ENCODE results near the gene CYB5D1.

Gene CYB5D1

GRCh38 chr17:7854851-7855659 lies 2.7 kb upstream of the CYB5D1 start, which contains the start of gene TMEM88:
TSS of gene TMEM88 (plus strand) at chr17:7855066. CDS start at chr17:7855075, 9 bp downstream.
- Histone ChIP-seq H3K36me3 (ENCODE audit: low read length) (no peaks in the 10 kb centered on the region), H3K9me2 (replicated peaks; ENCODE audit: insufficient read depth, low read length) (no peaks in the 10 kb centered on the region), H3K9me3 (ENCODE audit: insufficient read depth, low read length) (no peaks in the 10 kb centered on the region), H3K27me3 (ENCODE audit: low read length) (no peaks in the 10 kb centered on the region), H3K4me2 (ENCODE audit: low read depth, low read length, poor library complexity, severe bottlenecking) (peak within 1 kb of the TSS; percentile 87), H3F3A (ENCODE audit: insufficient read depth) (peaks cover 7% of the 10 kb centered on the region), H3K4me3 (ENCODE audit: insufficient read depth, low read length, poor library complexity, severe bottlenecking) (peak within 1 kb of the TSS; percentile 71), H3K79me2 (ENCODE audit: insufficient read depth, low read length) (peaks cover 27% of the 10 kb centered on the region), H3K27ac (ENCODE audit: low read depth, low read length) (no peak within 1 kb of the TSS; the same call in 1 of the 2 replicates), H3K9ac (ENCODE audit: low read length) (peak within 1 kb of the TSS; percentile 86), H2AFZ (ENCODE audit: low read depth, low read length, severe bottlenecking) (no peak within 1 kb of the TSS), H4K20me1 (ENCODE audit: low read depth, low read length) (no peaks in the 10 kb centered on the region)
- TF ChIP-seq EZH2phosphoT487 (conservative IDR thresholded peaks at IDR 0.05; ENCODE audit: low read length) (no peak), CTCF (IDR thresholded peaks at IDR 0.05; ENCODE audit: insufficient read depth, low read length, poor library complexity, severe bottlenecking) (no peak)

GRCh38 chr17:7855660-7856010 lies 2.2 kb upstream of the CYB5D1 start:
- H3K4me2 ChIP-seq (ENCODE audit: low read depth, low read length, poor library complexity, severe bottlenecking): peak overlapping the region; percentile 87
- no peaks in the 10 kb centered on the region for H3K36me3 ChIP-seq (ENCODE audit: low read length)
- peak overlapping the region; percentile 86 for H3K9ac ChIP-seq (ENCODE audit: low read length)
- no peak overlapping the region for H2AFZ ChIP-seq (ENCODE audit: low read depth, low read length, severe bottlenecking)
- no peak for TF ChIP-seq EZH2phosphoT487 (conservative IDR thresholded peaks at IDR 0.05; ENCODE audit: low read length)
- TF ChIP-seq CTCF (IDR thresholded peaks at IDR 0.05; ENCODE audit: insufficient read depth, low read length, poor library complexity, severe bottlenecking): no peak
- no peak overlapping the region; the same call in 1 of the 2 replicates for H3K27ac ChIP-seq (ENCODE audit: low read depth, low read length)
- no peaks in the 10 kb centered on the region for H3K9me3 ChIP-seq (ENCODE audit: insufficient read depth, low read length)
- H4K20me1 ChIP-seq (ENCODE audit: low read depth, low read length): no peaks in the 10 kb centered on the region
- H3K4me3 ChIP-seq (ENCODE audit: insufficient read depth, low read length, poor library complexity, severe bottlenecking): peak overlapping the region; percentile 71
- H3K27me3 ChIP-seq (ENCODE audit: low read length): no peaks in the 10 kb centered on the region
- H3F3A ChIP-seq (ENCODE audit: insufficient read depth): peaks cover 1% of the 10 kb centered on the region; the same call in 1 of the 2 replicates
- peaks cover 27% of the 10 kb centered on the region for H3K79me2 ChIP-seq (ENCODE audit: insufficient read depth, low read length)
- H3K9me2 ChIP-seq (replicated peaks; ENCODE audit: insufficient read depth, low read length): no peaks in the 10 kb centered on the region

GRCh38 chr17:7856011-7856810 lies 1.6 kb upstream of the CYB5D1 start:
- Histone ChIP-seq H3K4me3 (ENCODE audit: insufficient read depth, low read length, poor library complexity, severe bottlenecking) (peak overlapping the region; percentile 71), H3K9me2 (replicated peaks; ENCODE audit: insufficient read depth, low read length) (no peaks in the 10 kb centered on the region), H3K27me3 (ENCODE audit: low read length) (no peaks in the 10 kb centered on the region), H2AFZ (ENCODE audit: low read depth, low read length, severe bottlenecking) (peak overlapping the region; percentile 2), H4K20me1 (ENCODE audit: low read depth, low read length) (no peaks in the 10 kb centered on the region), H3F3A (ENCODE audit: insufficient read depth) (no peaks in the 10 kb centered on the region; the same call in 1 of the 2 replicates), H3K9ac (ENCODE audit: low read length) (peak overlapping the region; percentile 86), H3K36me3 (ENCODE audit: low read length) (no peaks in the 10 kb centered on the region), H3K79me2 (ENCODE audit: insufficient read depth, low read length) (peaks cover 27% of the 10 kb centered on the region), H3K27ac (ENCODE audit: low read depth, low read length) (peak overlapping the region; percentile 92), H3K9me3 (ENCODE audit: insufficient read depth, low read length) (no peaks in the 10 kb centered on the region), H3K4me2 (ENCODE audit: low read depth, low read length, poor library complexity, severe bottlenecking) (peak overlapping the region; percentile 87)
- TF ChIP-seq EZH2phosphoT487 (conservative IDR thresholded peaks at IDR 0.05; ENCODE audit: low read length) (no peak), CTCF (IDR thresholded peaks at IDR 0.05; ENCODE audit: insufficient read depth, low read length, poor library complexity, severe bottlenecking) (no peak)
